GM23338 (cell line): Measurements from ENCODE around the gene TIMM44. TPM values are rescaled to one million over a fixed set of nuclear protein-coding genes. Genes with fewer than 3 reads are reported as not detected.

ENCODE experiments used
- ATAC-seq: fragments of 200-7000 bp; cut with Tn5 transposase; 3 replicates; pipeline ENCODE4 v1.9.1; 2020
- DNase-seq: peaks from one replicate; pipeline ENCODE4 v3.0.0-alpha.2; 2015; ENCODE audit warnings: low spot score
- H2AFZ ChIP-seq: fragments of 200-600 bp; sonication (generic); 2 replicates; pipeline ENCODE4 v1.8.0; 2016; ENCODE audit warnings: antibody characterized with exemption, mild to moderate bottlenecking, moderate library complexity
- H3F3A ChIP-seq: fragments of 200-600 bp; sonication (generic); replicated peaks from 2 replicates; pipeline ENCODE4 v1.8.0; 2017; ENCODE audit warnings: antibody characterized with exemption, mixed run types, low read depth
- H3K27ac ChIP-seq: fragments of 200-600 bp; sonication (generic); 2 replicates; pipeline ENCODE4 v1.6.1; 2016; ENCODE audit warnings: low read depth
- H3K27me3 ChIP-seq: fragments of 200-600 bp; sonication (generic); 2 replicates; pipeline ENCODE4 v1.8.0; 2016; ENCODE audit warnings: mild to moderate bottlenecking, mixed run types, moderate library complexity; ENCODE audit not compliant: insufficient read depth
- H3K36me3 ChIP-seq: fragments of 200-600 bp; sonication (generic); 2 replicates; pipeline ENCODE4 v1.8.0; 2016; ENCODE audit warnings: mild to moderate bottlenecking; ENCODE audit not compliant: insufficient read depth
- H3K4me1 ChIP-seq: fragments of 200-600 bp; sonication (generic); 2 replicates; pipeline ENCODE4 v1.8.0; 2016; ENCODE audit warnings: mild to moderate bottlenecking, moderate library complexity; ENCODE audit not compliant: insufficient read depth
- H3K4me2 ChIP-seq: fragments of 200-600 bp; sonication (generic); 2 replicates; pipeline ENCODE4 v1.7.1; 2017; ENCODE audit warnings: mixed run types
- H3K4me3 ChIP-seq: fragments of 200-600 bp; sonication (generic); 2 replicates; pipeline ENCODE4 v1.6.1; 2016; ENCODE audit warnings: mixed run types
- H3K79me2 ChIP-seq: fragments of 200-600 bp; sonication (generic); replicated peaks from 2 replicates; pipeline ENCODE4 v1.8.0; 2017; ENCODE audit warnings: mild to moderate bottlenecking; ENCODE audit not compliant: insufficient read depth
- H3K9me2 ChIP-seq: fragments of 200-600 bp; sonication (generic); 2 replicates; pipeline ENCODE4 v1.8.0; 2017; ENCODE audit not compliant: insufficient read depth
- H4K20me1 ChIP-seq: fragments of 200-600 bp; sonication (generic); replicated peaks from 2 replicates; pipeline ENCODE4 v1.8.0; 2017; ENCODE audit warnings: mild to moderate bottlenecking; ENCODE audit not compliant: insufficient read depth
- H3K27ac Mint-ChIP-seq: 2 replicates; pipeline ENCODE4 v1.8.0; 2020; ENCODE audit warnings: inconsistent platforms, mild to moderate bottlenecking, moderate library complexity, mixed read lengths
- H3K27me3 Mint-ChIP-seq: 3 replicates; pipeline ENCODE4 v1.8.0; 2022; ENCODE audit warnings: low read depth, mild to moderate bottlenecking, moderate library complexity, mixed read lengths, inconsistent platforms; ENCODE audit not compliant: insufficient read depth, poor library complexity
- H3K36me3 Mint-ChIP-seq: 3 replicates; pipeline ENCODE4 v1.8.0; 2021; ENCODE audit warnings: low read depth, mild to moderate bottlenecking, inconsistent platforms, moderate library complexity, mixed read lengths
- H3K4me1 Mint-ChIP-seq: 3 replicates; pipeline ENCODE4 v1.8.0; 2020; ENCODE audit warnings: mild to moderate bottlenecking, inconsistent platforms, mixed read lengths
- H3K4me3 Mint-ChIP-seq: 3 replicates; pipeline ENCODE4 v1.8.0; 2021; ENCODE audit warnings: moderate library complexity, mild to moderate bottlenecking, inconsistent platforms, mixed read lengths
- H3K9me3 Mint-ChIP-seq: 3 replicates; pipeline ENCODE4 v1.8.0; 2020; ENCODE audit warnings: moderate library complexity, mild to moderate bottlenecking, inconsistent platforms, mixed read lengths
- CTCF ChIP-seq, 2 experiments: fragments of 200-600 bp in 1 of 2; sonication (generic) in 1 of 2; conservative IDR thresholded peaks; 2 replicates each; pipeline versions ENCODE4 v1.5.1 to v1.6.1; 2016 to 2017; ENCODE audit warnings: antibody characterized with exemption in 2 of 2, low read depth in 2 of 2, mild to moderate bottlenecking in 2 of 2, moderate library complexity in 1 of 2
- ETS1 ChIP-seq: IDR thresholded peaks from 2 replicates; pipeline ENCODE4 v1.6.1; 2016; ENCODE audit warnings: antibody characterized with exemption
- EZH2 ChIP-seq: fragments of 200-600 bp; sonication (generic); IDR thresholded peaks from one replicate; pipeline ENCODE4 v1.8.0; 2017; ENCODE audit warnings: antibody characterized with exemption, mild to moderate bottlenecking, low read depth; ENCODE audit not compliant: unreplicated experiment
- EZH2phosphoT487 ChIP-seq: fragments of 200-600 bp; sonication (generic); IDR thresholded peaks from one replicate; pipeline ENCODE4 v1.8.1; 2018; ENCODE audit warnings: antibody characterized with exemption; ENCODE audit not compliant: unreplicated experiment
- JUNB ChIP-seq: IDR thresholded peaks from one replicate; pipeline ENCODE4 v1.6.1; 2016; ENCODE audit warnings: antibody characterized with exemption; ENCODE audit not compliant: unreplicated experiment
- POLR2AphosphoS5 ChIP-seq: IDR thresholded peaks from 2 replicates; pipeline ENCODE4 v1.6.1; 2016; ENCODE audit warnings: antibody characterized with exemption, low read depth
- REST ChIP-seq: IDR thresholded peaks from one replicate; pipeline ENCODE4 v1.6.1; 2018; ENCODE audit warnings: antibody characterized with exemption; ENCODE audit not compliant: unreplicated experiment
- STAT1 ChIP-seq: IDR thresholded peaks from one replicate; pipeline ENCODE4 v1.6.1; 2016; ENCODE audit warnings: antibody characterized with exemption; ENCODE audit not compliant: unreplicated experiment
- ZNF331 ChIP-seq: fragments of 250-450 bp; sonication (Bioruptor Pico); IDR thresholded peaks from 2 replicates; pipeline ENCODE4 v1.5.0; 2020; ENCODE audit warnings: low read depth, mild to moderate bottlenecking, moderate library complexity
- ZNF462 ChIP-seq: fragments of 250-450 bp; sonication (Bioruptor Pico); IDR thresholded peaks from 2 replicates; pipeline ENCODE4 v1.5.0; 2020; ENCODE audit warnings: mild to moderate bottlenecking, moderate library complexity
- polyA plus RNA-seq: library from polyadenylated mRNA; unstranded; fragments of >200 nt; fragmentation: Nextera tagmentation; extraction: Ambion mirVana; gene quantifications from 2 replicates; pipeline ENCODE4 v1.2.1, GENCODE V29; 2016
- total RNA-seq: library from RNA; depleted of rRNA; stranded (reverse); fragments of >200 nt; shearing (Covaris generic); gene quantifications from 2 replicates; pipeline ENCODE4 v1.2.3, GENCODE V29; 2014

The TIMM44 gene
- total and polyA plus RNA-seq, 2 experiments from 2014 or later: 125 to 128 TPM

GRCh38 chr19:7932276-7932929 is 11.1 kb downstream of the TIMM44 start (continued):
- no peak for TF ChIP-seq ZNF462 (CRISPR knock-in tag)

GRCh38 chr19:7931221-7932061 is 12.0 kb downstream of the TIMM44 start:
- Histone ChIP-seq H3K36me3 (peaks cover 19% of the 10 kb centered on the region; the same call in 1 of the 2 replicates), H3K27ac (no peak overlapping the region), H3K4me2 (no peak overlapping the region), H4K20me1 (peaks cover 6% of the 10 kb centered on the region; the same call in 1 of the 2 replicates), H3K9me2 (no peaks in the 10 kb centered on the region), H2AFZ (no peak overlapping the region), H3K79me2 (no peaks in the 10 kb centered on the region), H3K4me1 (peaks cover 4% of the 10 kb centered on the region; the same call in 1 of the 2 replicates), H3F3A (peaks cover 26% of the 10 kb centered on the region), H3K4me3 (no peak overlapping the region), H3K27me3 (no peaks in the 10 kb centered on the region)
- Mint-ChIP-seq H3K4me1 (peaks cover 2% of the 10 kb centered on the region), H3K36me3 (peaks cover 66% of the 10 kb centered on the region), H3K4me3 (no peak overlapping the region), H3K27ac (no peak overlapping the region), H3K9me3 (no peaks in the 10 kb centered on the region), H3K27me3 (peaks cover 11% of the 10 kb centered on the region)
- ATAC-seq (no peak), DNase-seq (no peak)
- TF ChIP-seq EZH2phosphoT487 (no peak), REST (no peak), STAT1 (no peak), EZH2 (no peak), ETS1 (no peak), JUNB (no peak), ZNF331 (no peak), CTCF (conservative IDR thresholded peaks at IDR 0.05; ENCODE audit: low read depth in 2 of 2) (no peak), POLR2AphosphoS5 (no peak)
